Activated gamma-delta T cell (primary cell): ENCODE results near the gene TMEM185B.
"Not testable (repeated sequence)": the region's sequence is repeated elsewhere in the genome, so short reads cannot be mapped to it uniquely, and the experiment has no call there.

Source experiments
- DNase-seq: peaks from one replicate; lab custom pipeline; 2025; lab: John Stamatoyannopoulos, UW

The TMEM185B gene

DNA sequence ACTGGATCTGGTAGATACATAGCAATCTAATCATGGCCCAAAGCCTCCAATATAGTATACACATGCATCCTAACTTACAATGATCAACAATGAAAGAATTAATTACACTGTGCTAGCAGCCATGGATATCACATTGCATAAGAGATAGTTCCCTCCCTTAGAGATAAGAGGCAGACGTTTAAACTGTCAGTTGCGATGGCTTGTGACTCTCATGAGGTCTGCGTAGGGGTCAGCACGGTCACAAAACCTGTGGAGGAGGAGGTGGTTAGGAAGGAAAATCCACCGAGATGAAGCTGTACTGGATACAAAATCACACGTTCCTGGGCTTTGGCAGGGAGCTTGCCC, 28.7 kb upstream of the TMEM185B start:
- DNase-seq, result no peak

DNA sequence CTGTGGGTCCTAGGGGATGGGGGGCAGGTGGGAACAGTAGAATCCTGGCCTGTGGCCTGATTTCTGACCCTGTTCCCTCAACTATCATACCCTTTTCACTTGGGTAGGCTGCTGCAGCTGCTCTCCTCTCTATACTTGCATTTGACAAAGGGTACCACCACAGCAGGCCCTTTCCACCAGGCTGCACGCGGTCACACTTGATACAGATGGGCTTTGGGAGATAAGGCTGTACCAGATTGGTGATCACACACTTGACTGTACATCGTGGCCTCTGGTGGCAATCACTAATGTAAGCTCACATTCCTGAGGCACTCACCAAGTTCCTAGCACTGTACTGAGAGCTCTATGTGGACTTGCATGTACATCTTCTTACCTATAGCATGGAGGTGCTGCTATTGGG, 27.9 kb upstream of the TMEM185B start:
- DNase-seq, result no peak

GRCh38 chr2:120250640-120251039, 27.4 kb upstream of the TMEM185B start:
- DNase-seq, result no peak

- DNase-seq, result no peak
Measured at GRCh38 chr2:120247851-120248250, 24.7 kb upstream of the TMEM185B start.

GRCh38 chr2:120246546-120247300, 23.5 kb upstream of the TMEM185B start:
- DNase-seq, result no peak

GRCh38 chr2:120245520-120246332, 22.5 kb upstream of the TMEM185B start:
- DNase-seq, result no peak

GRCh38 chr2:120244656-120245519, 21.7 kb upstream of the TMEM185B start:
- no peak for DNase-seq

DNA sequence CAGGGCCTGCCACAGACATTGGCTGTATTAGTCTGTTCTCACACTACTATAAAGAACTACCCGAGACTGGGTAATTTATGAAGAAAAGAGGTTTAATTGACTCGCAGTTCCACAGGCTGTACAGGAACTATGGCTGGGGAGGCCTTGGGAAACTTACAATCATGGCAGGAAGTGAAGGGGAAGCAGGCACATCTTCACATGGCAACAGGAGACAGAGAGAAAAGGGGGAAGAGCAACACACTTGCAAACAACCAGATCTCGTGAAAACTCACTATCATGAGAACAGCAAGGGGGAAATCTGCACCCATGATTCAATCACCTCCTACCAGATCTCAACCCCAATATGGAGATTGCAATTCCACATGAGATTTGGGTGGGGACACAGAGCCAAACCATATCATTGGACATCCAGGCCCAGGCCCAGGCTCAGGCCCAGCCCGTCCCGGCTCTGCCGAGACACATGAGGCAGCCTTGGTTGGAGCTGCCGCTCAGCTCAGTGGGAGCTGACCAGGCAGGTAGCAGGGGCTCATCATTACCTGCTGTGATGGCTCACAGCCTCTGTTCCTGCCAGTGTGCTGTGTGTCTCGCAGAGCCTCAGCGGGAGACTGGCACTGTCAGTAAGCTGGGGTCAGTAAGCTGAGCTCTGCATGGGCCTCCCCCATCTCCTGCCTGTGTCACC, 20.8 kb upstream of the TMEM185B start:
- no peak for DNase-seq

DNA sequence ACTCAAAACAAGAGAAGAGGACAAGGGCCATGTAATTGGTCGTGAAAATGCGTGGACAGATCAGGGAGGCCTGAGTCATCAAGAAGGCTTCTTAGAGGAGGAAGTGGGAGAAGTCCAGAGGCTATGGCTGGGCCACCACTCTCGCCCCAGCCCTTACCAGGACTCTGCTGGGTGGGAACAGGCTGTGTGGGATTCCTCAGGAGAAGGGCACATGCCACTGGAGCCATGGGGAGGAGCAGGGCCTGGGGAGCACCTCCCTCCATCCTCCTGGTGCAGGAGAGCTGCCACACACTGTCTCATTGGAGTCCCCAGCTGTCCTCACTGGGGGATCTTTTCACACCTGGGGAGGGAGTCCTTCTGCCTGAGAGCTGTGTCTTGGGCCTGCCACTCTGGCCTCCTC, 20.0 kb upstream of the TMEM185B start:
- DNase-seq, result no peak

GRCh38 chr2:120241684-120242083, 18.5 kb upstream of the TMEM185B start:
- no peak for DNase-seq

DNA sequence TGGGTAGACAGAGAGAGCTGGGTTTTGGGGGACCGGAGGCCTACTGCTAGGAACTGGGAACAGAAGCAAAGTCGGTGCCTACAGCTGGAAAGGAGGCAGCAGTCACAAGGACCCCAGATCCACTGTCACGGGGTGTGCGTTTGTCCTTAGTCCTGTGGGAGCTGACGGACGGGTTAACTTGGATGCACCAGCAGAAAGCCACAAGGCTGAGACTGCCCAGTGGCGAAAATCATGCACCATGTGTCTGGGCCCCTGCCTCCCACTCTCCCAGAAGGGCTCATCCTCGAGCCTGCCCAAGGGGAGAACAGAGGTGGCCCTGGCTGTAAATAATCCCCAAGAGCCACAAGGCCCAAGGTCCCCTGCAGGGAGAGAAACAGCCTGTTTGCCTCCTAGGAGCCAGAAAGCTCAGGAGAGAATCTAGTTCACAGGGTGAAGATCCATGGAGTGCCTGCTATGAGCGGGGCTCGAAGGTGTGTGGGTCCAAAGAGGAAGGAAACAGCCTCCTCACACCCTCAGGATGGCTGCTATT, 17.8 kb upstream of the TMEM185B start:
- no peak for DNase-seq

DNA sequence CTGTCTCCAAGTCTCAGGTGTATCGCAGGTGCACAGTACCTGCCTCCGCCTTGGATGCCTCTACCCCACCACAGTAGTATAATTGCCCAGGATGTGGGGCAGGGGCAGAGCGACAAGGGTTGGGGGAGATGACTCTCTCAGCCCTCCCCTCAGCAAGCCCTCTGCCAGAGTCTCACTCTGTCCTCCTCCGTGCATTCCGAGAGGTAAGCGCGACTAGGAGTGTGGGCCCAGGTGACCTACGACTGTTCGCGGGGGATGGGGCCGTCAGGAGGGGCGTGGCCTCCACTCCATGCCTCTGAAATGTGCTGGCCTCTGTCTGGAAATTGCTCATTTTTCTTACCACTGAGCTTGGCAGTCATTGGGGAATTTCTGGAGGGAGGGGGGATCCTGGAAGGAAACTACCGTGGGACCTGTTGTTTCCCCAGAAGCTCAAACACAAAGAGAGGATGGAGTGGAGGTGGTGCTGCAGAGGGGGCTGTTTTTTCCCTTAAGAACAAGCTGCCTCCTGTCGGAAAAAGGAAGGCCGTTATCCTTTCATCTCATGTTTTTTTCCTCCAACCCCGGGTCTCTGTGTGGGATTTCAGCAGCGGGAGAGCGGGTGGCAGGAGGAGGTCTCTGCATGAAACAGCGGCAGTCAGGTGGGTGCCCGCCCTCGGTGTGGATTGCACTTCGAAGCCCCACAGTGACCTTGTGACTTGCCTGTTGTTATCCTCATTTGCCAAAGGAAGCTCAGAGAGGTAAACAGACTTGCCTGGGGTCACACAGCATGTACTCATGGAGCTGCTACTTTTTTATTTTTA, 16.5 kb upstream of the TMEM185B start:
- no peak for DNase-seq

DNA sequence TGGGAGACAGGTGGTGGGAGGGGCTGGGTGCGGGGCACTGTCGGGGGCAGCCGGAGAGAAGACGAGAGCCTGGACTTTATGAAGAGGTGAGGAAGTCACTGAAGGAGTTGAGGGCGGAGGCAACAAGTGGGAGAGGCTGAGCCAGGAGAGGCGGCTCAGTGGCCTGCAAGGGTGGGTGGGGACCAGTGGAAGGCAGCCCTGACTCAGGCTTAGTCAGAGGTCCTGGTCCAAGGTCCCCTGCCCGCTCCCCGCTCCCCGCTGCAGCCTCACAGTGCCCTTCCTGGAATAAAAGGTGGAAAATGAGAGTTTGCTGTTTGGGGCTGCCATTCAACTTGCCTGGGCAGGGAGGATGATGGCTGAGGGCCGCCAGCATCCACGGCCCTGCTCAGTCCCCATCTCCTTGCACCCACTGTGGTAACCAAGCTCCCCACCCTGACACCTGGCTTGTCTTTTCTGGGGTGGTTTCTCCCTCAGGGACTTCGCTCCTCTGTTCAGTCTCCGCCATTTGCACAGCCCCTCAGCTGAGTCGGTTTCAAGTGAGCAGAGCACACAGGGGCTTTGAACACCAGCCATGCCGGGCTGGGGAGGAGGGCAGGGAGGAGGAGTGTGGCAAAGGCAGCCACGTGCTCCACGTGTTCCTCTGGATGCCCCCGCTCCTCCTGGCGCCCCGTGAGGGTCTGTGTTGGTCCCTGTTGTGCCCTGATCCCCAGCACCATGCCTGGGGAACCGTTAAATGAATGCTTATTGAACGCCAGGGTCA, 15.7 kb upstream of the TMEM185B start:
- no peak for DNase-seq

DNA sequence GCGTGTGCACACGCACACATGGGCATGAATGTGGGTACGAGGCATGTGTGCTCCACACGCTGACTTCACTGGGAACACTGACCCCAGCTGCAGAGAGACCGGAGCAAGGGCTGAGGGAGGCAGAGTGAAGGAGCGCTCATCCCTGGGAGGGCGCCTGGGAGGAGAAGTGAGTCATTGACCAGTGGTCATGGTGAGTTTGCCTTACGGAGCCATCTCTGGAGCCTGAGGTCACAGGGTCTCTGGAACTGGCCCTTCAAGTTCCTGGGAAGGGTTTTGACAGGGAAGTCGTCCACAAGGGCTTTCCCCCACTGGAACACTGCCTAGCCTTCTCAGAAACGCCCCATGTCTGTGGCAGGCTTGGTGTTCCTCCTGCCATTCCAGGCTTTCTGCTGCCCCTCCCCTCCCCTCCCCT, 14.3 kb upstream of the TMEM185B start:
- no peak for DNase-seq

DNA sequence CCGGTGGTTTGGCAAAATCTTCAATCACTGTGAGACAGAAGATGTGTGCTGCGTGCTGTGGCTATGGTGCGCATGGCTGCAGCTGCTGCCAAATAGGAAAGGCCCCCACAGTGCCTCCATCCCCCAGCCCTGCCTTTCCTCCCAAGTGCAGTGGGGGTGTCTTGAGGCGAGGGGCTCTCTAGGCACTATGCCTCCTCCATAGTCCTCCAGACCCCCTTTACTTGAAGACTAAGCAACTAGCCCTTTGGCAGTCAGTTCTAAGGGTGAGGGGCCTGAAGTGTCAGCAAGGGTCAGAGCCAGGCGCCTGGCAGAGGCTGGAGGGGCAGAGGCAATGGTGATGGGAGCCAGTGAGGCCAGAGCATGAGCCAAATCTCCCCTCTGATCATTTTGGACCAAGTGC, 13.6 kb upstream of the TMEM185B start:
- no peak for DNase-seq

DNA sequence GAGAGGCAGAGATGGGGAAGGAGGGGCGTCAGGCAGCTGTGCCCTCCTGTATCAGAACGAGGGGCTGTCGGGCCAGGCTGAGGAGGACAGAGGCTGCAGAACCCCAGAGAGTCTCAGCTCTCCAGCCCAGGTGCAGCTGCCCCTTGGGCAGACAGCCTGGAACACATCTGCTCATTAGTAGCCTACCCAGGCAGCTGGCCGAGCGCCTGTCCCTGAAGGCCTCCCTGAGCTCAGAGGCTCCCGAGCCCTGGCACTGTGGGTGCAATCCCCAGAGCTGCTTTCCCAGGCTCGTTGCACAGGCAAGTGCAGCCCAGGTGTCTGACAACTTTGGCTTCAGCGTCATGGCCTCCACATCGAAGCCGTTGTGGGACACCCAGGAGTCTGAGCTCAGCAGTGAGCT, 13.1 kb upstream of the TMEM185B start:
- no peak for DNase-seq

GRCh38 chr2:120235681-120236080, 12.5 kb upstream of the TMEM185B start:
- DNase-seq, result no peak

- DNase-seq, result not testable (repeated sequence)
Measured at GRCh38 chr2:120235158-120235557, 12.0 kb upstream of the TMEM185B start.

- DNase-seq, result no peak
Measured at GRCh38 chr2:120233292-120233691, 10.1 kb upstream of the TMEM185B start.
